ENCODE measurements around the gene RCN1. TPM values are rescaled to one million over a fixed set of nuclear protein-coding genes. Genes with fewer than 3 reads are reported as not detected.

Gene RCN1
- total RNA-seq, 1 experiment from 2014 or later, result 99.8 TPM

DNA sequence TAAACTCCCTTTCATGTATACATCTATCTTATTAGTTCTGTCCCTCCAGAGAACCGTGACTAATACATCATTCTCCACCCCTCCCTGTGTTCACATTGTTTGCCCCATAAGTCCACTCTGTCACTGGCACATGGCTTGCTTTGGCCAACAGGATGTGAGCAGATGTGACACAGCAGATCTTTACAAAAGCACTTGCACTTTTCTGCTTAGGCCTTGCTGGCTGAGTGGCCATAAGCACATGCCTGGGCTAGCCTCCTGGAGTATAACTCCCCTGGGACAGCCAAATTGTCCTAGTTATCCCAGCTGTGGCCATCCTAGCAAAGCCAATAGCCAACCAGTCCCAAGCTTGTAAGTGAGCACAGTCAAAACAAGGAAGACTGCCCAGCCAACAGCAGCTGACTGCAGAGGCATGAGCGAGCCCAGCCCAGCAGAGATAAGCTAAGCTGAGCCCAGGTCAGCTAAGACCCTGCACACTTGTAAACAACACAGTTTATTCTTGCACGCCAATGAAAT lies 9.7 kb upstream of the RCN1 start:
- Histone ChIP-seq H3K79me2 (ENCODE audit: insufficient read depth, low read length) (no peaks in the 10 kb centered on the region), H3K9me2 (ENCODE audit: insufficient read depth) (no peaks in the 10 kb centered on the region), H3K27ac (ENCODE audit: low read depth, low read length) (no peak overlapping the region), H3K4me2 (ENCODE audit: low read length) (no peak overlapping the region), H3K4me1 (ENCODE audit: control insufficient read depth in 1 of 2, insufficient read depth in 2 of 2, low read length in 2 of 2) (peaks cover 0 to 6% of the 10 kb centered on the region in 2 experiments; a peak in 1 of 4 replicates), H3K9ac (ENCODE audit: low read length) (no peak overlapping the region), H3K9me3 (ENCODE audit: control insufficient read depth in 1 of 2, insufficient read depth in 1 of 2, low read depth in 1 of 2, low read length in 2 of 2) (no peaks in the 10 kb centered on the region), H3K27me3 (ENCODE audit: insufficient read depth, low read length) (no peaks in the 10 kb centered on the region), H2AFZ (ENCODE audit: low read depth, low read length, poor library complexity, severe bottlenecking) (no peak overlapping the region), H4K20me1 (ENCODE audit: insufficient read depth) (no peaks in the 10 kb centered on the region), H3K4me3 (replicated peaks in 1 of 2; ENCODE audit: low read depth in 1 of 2, low read length in 2 of 2) (no peak overlapping the region), H3K36me3 (ENCODE audit: control insufficient read depth in 1 of 2, insufficient read depth in 2 of 2, low read length in 2 of 2) (no peaks in the 10 kb centered on the region)
- ChIA-PET RAD21 (ENCODE audit: low non-redundant PET in 1 of 2, low total read pairs in 2 of 2, uncharacterized antibody in 2 of 2, unreplicated experiment in 2 of 2) (no interaction called here), POLR2A (interaction anchor here (1.0 kb wide), 1 partner anchor 9 kb away, joined by 3 read pairs; no protein-coding TSS in a partner anchor), CTCF (no interaction called here)
- ATAC-seq (no peak), DNase-seq (ENCODE audit: low read depth, low spot score) (no peak)
- TF ChIP-seq YY1 (IDR thresholded peaks at IDR 0.05; ENCODE audit: extremely low read depth, insufficient replicate concordance, low read depth, low read length), result no peak
- no peak for TF ChIP-seq ZFX (IDR thresholded peaks at IDR 0.05)
- no peak for TF ChIP-seq ZNF274 (IDR thresholded peaks at IDR 0.05; ENCODE audit: low read depth, low read length)
- no peak for TF ChIP-seq ATF3 (IDR thresholded peaks at IDR 0.05)
- no peak for TF ChIP-seq SP1 (IDR thresholded peaks at IDR 0.05; ENCODE audit: low read depth)
- TF ChIP-seq SIN3A (IDR thresholded peaks at IDR 0.05; ENCODE audit: low read depth), result no peak
- TF ChIP-seq, protein P1, sequence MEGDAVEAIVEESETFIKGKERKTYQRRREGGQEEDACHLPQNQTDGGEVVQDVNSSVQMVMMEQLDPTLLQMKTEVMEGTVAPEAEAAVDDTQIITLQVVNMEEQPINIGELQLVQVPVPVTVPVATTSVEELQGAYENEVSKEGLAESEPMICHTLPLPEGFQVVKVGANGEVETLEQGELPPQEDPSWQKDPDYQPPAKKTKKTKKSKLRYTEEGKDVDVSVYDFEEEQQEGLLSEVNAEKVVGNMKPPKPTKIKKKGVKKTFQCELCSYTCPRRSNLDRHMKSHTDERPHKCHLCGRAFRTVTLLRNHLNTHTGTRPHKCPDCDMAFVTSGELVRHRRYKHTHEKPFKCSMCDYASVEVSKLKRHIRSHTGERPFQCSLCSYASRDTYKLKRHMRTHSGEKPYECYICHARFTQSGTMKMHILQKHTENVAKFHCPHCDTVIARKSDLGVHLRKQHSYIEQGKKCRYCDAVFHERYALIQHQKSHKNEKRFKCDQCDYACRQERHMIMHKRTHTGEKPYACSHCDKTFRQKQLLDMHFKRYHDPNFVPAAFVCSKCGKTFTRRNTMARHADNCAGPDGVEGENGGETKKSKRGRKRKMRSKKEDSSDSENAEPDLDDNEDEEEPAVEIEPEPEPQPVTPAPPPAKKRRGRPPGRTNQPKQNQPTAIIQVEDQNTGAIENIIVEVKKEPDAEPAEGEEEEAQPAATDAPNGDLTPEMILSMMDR (IDR thresholded peaks at IDR 0.05 in 2 of 3, conservative IDR thresholded peaks at IDR 0.05 in 1 of 3; ENCODE audit: borderline replicate concordance in 1 of 3, insufficient read depth in 1 of 3, low read depth in 2 of 3, low read length in 2 of 3), result no peak
- no peak for TF ChIP-seq ZBTB33 (IDR thresholded peaks at IDR 0.05; ENCODE audit: extremely low read depth, insufficient replicate concordance, low read length)
- no peak for TF ChIP-seq EGR1 (IDR thresholded peaks at IDR 0.05; ENCODE audit: low read depth)
- TF ChIP-seq EZH2phosphoT487 (IDR thresholded peaks at IDR 0.05; ENCODE audit: borderline replicate concordance), result no peak
- no peak for TF ChIP-seq CBX3 (IDR thresholded peaks at IDR 0.05; ENCODE audit: low read depth)
- TF ChIP-seq FOSL1 (IDR thresholded peaks at IDR 0.05; ENCODE audit: low read depth), result no peak
- TF ChIP-seq EZH2 (IDR thresholded peaks at IDR 0.05), result no peak
- TF ChIP-seq TCF7L2 (IDR thresholded peaks at IDR 0.05; ENCODE audit: borderline replicate concordance, extremely low read depth, insufficient read depth, insufficient read length), result no peak
- TF ChIP-seq MAX (IDR thresholded peaks at IDR 0.05), result no peak
- no peak for TF ChIP-seq ELF1 (IDR thresholded peaks at IDR 0.05; ENCODE audit: borderline replicate concordance, low read depth)
- intact Hi-C loops (cut with micrococcal nuclease), result no loop called here
- no TSS peak for BruUV-seq (replicated peaks)
